HepG2 (cell line): ENCODE data around the gene LONP1. TPM values are rescaled to one million over a fixed set of nuclear protein-coding genes. Genes with fewer than 3 reads are reported as not detected.

Experiments
- HNF4G ChIP-seq, 2 experiments: sonication (generic) in 1 of 2; formaldehyde crosslinking in 1 of 2; IDR thresholded peaks; 2 replicates each; pipeline versions ENCODE4 v1.4.0 to v1.6.1; 2011 to 2020; ENCODE audit warnings: borderline replicate concordance in 2 of 2, low read depth in 2 of 2, mild to moderate bottlenecking in 2 of 2, low read length in 1 of 2, missing genetic modification reagents in 1 of 2, moderate library complexity in 1 of 2
- KAT8 ChIP-seq: IDR thresholded peaks from 2 replicates; pipeline ENCODE4 v1.6.1; 2016; ENCODE audit warnings: missing genetic modification reagents, missing compliant biosample characterization
- KMT2A ChIP-seq: sonication (generic); formaldehyde crosslinking; IDR thresholded peaks from 2 replicates; pipeline ENCODE4 v1.4.0; 2020; ENCODE audit warnings: missing genetic modification reagents
- MEF2D ChIP-seq: sonication (generic); formaldehyde crosslinking; IDR thresholded peaks from 2 replicates; pipeline ENCODE4 v1.5.1; 2020; ENCODE audit warnings: mild to moderate bottlenecking, missing genetic modification reagents
- MTERF4 ChIP-seq: sonication (generic); formaldehyde crosslinking; IDR thresholded peaks from 2 replicates; pipeline ENCODE4 v1.8.0; 2023; ENCODE audit warnings: mild to moderate bottlenecking, missing genetic modification reagents
- PCBP1 ChIP-seq: fragments of 200-400 bp; formaldehyde crosslinking; IDR thresholded peaks from 2 replicates; pipeline ENCODE4 v1.6.1; 2017; ENCODE audit warnings: mild to moderate bottlenecking, low read depth, low read length, borderline replicate concordance
- PLRG1 ChIP-seq: fragments of 450-650 bp; conservative IDR thresholded peaks from 2 replicates; pipeline ENCODE4 v1.6.1; 2016
- POGK ChIP-seq: sonication (generic); formaldehyde crosslinking; conservative IDR thresholded peaks from 2 replicates; pipeline ENCODE4 v1.8.0; 2022; ENCODE audit warnings: mild to moderate bottlenecking, moderate library complexity, missing genetic modification reagents
- SIN3A ChIP-seq: IDR thresholded peaks from 2 replicates; pipeline ENCODE4 v1.6.1; 2011; ENCODE audit warnings: low read depth, mild to moderate bottlenecking, control low read depth, low read length, borderline replicate concordance
- TEF ChIP-seq: sonication (generic); formaldehyde crosslinking; IDR thresholded peaks from 2 replicates; pipeline ENCODE4 v1.5.0; 2020; ENCODE audit warnings: missing genetic modification reagents
- WIZ ChIP-seq: sonication (generic); formaldehyde crosslinking; IDR thresholded peaks from 2 replicates; pipeline ENCODE4 v1.5.1; 2020; ENCODE audit warnings: mild to moderate bottlenecking, missing genetic modification reagents
- ZBTB14 ChIP-seq: sonication (generic); formaldehyde crosslinking; IDR thresholded peaks from 2 replicates; pipeline ENCODE4 v1.4.0; 2020; ENCODE audit warnings: missing genetic modification reagents
- ZBTB46 ChIP-seq: sonication (generic); formaldehyde crosslinking; IDR thresholded peaks from 2 replicates; pipeline ENCODE4 v1.4.0; 2020; ENCODE audit warnings: mild to moderate bottlenecking, missing genetic modification reagents, borderline replicate concordance
- ZFYVE20 ChIP-seq: sonication (generic); formaldehyde crosslinking; IDR thresholded peaks from 2 replicates; pipeline ENCODE4 v1.8.0; 2023; ENCODE audit warnings: low read depth, mild to moderate bottlenecking, moderate library complexity, missing genetic modification reagents, borderline replicate concordance
- ZMYM2 ChIP-seq: sonication (generic); formaldehyde crosslinking; IDR thresholded peaks from 2 replicates; pipeline ENCODE4 v1.8.0; 2022; ENCODE audit warnings: mild to moderate bottlenecking, missing genetic modification reagents
- ZMYM3 ChIP-seq: sonication (generic); formaldehyde crosslinking; IDR thresholded peaks from 2 replicates; pipeline ENCODE4 v1.5.1; 2020; ENCODE audit warnings: mild to moderate bottlenecking, missing genetic modification reagents
- ZNF121 ChIP-seq: sonication (generic); formaldehyde crosslinking; IDR thresholded peaks from 2 replicates; pipeline ENCODE4 v1.5.0; 2020; ENCODE audit warnings: mild to moderate bottlenecking, missing genetic modification reagents
- ZNF546 ChIP-seq: sonication (generic); formaldehyde crosslinking; conservative IDR thresholded peaks from 2 replicates; pipeline ENCODE4 v1.8.1; 2023; ENCODE audit warnings: mild to moderate bottlenecking, missing genetic modification reagents
- ZNF691 ChIP-seq: sonication (generic); formaldehyde crosslinking; IDR thresholded peaks from 2 replicates; pipeline ENCODE4 v1.4.0; 2020; ENCODE audit warnings: missing genetic modification reagents, low read depth, mild to moderate bottlenecking, borderline replicate concordance
- ZNF772 ChIP-seq: sonication (generic); formaldehyde crosslinking; IDR thresholded peaks from 2 replicates; pipeline ENCODE4 v1.5.0; 2020; ENCODE audit warnings: mild to moderate bottlenecking, missing genetic modification reagents
- polyA plus RNA-seq, 8 experiments: library from polyadenylated mRNA; depleted of rRNA in 3 of 8; stranded (reverse) in 7 of 8; unstranded in 1 of 8; fragments of >200 nt; fragmentation: Illumina TruSeq in 4 of 8; extraction: Trizol in 4 of 8; gene quantifications; 2 replicates each; pipeline versions ENCODE4 v1.2.1 to v1.2.3, GENCODE V29; 2011 to 2016; ENCODE audit warnings: low read depth in 4 of 8, missing spikeins in 1 of 8, mixed read lengths in 1 of 8; ENCODE audit not compliant: insufficient read depth in 1 of 8
- total RNA-seq, 5 experiments: library from RNA; depleted of rRNA; stranded (reverse); fragments of >200 nt; fragmentation: Illumina TruSeq; extraction: Trizol; gene quantifications; 2 replicates each; pipeline ENCODE4 v1.2.3, GENCODE V29; 2016; ENCODE audit warnings: low read depth in 1 of 5

The LONP1 gene
- total and polyA plus RNA-seq, 2 of the 13 experiments (the other 11 are each of a cell fraction or from before 2014, with no cell fraction given), result 59.5 to 76.8 TPM

GRCh38 chr19:5719961-5720790 lies at the start of gene LONP1, which contains the start of gene CATSPERD (continued):
- TF ChIP-seq SIN3A (peak; percentile 79; the same call in 1 of the 2 replicates), MEF2D (CRISPR knock-in tag) (peak; percentile 69), KMT2A (CRISPR knock-in tag) (0 out of 2 replicates have a peak, but pooled peaks have one; percentile 47), ZNF691 (peak; percentile 52; the same call in 1 of the 2 replicates), ZBTB46 (CRISPR knock-in tag) (no peak), ZBTB14 (CRISPR knock-in tag) (peak; percentile 65; the same call in 1 of the 2 replicates), PLRG1 (no peak), POGK (peak; percentile 92), MTERF4 (CRISPR knock-in tag) (peak; percentile 60; the same call in 1 of the 2 replicates), ZMYM2 (CRISPR knock-in tag) (peak; percentile 32; the same call in 1 of the 2 replicates), ZMYM3 (peak; percentile 39; the same call in 1 of the 2 replicates), ZFYVE20 (CRISPR knock-in tag) (no peak), PCBP1 (0 out of 2 replicates have a peak, but pooled peaks have one; percentile 27), ZNF772 (CRISPR knock-in tag) (peak; percentile 64; the same call in 1 of the 2 replicates), HNF4G (IDR thresholded peaks at IDR 0.05; ENCODE audit: borderline replicate concordance, low read depth, low read length) (no peak), HNF4G (CRISPR knock-in tag; IDR thresholded peaks at IDR 0.05; ENCODE audit: borderline replicate concordance, low read depth) (0 out of 2 replicates have a peak, but pooled peaks have one; percentile 36), WIZ (CRISPR knock-in tag) (no peak), KAT8 (CRISPR knock-in tag) (peak; percentile 98), TEF (CRISPR knock-in tag) (peak; percentile 1; the same call in 1 of the 2 replicates), ZNF121 (peak; percentile 46; the same call in 1 of the 2 replicates), ZNF546 (CRISPR knock-in tag) (peak; percentile 85)
